SJSA1 (cell line): ENCODE results near the gene RAD51C. TPM values are rescaled to one million over a fixed set of nuclear protein-coding genes. Genes with fewer than 3 reads are reported as not detected.

Source experiments
- DNase-seq, 2 experiments: peaks; one replicate each; pipeline ENCODE4 v3.0.0-alpha.2; 2015 to 2020; ENCODE audit warnings: low spot score in 2 of 2, low read depth in 1 of 2
- H3K27ac ChIP-seq: fragments of 250-450 bp; sonication (Bioruptor Pico); 2 replicates; pipeline ENCODE4 v1.5.1; 2020; ENCODE audit warnings: mild to moderate bottlenecking, moderate library complexity
- H3K27me3 ChIP-seq: fragments of 250-450 bp; sonication (Bioruptor Pico); replicated peaks from 2 replicates; pipeline ENCODE4 v1.5.1; 2020; ENCODE audit warnings: mild to moderate bottlenecking, moderate library complexity
- H3K36me3 ChIP-seq: fragments of 250-450 bp; sonication (Bioruptor Pico); 2 replicates; pipeline ENCODE4 v1.5.1; 2020; ENCODE audit warnings: mild to moderate bottlenecking
- H3K4me1 ChIP-seq: fragments of 250-450 bp; sonication (Bioruptor Pico); replicated peaks from 2 replicates; pipeline ENCODE4 v1.6.1; 2021; ENCODE audit warnings: mild to moderate bottlenecking
- H3K4me3 ChIP-seq: fragments of 250-450 bp; sonication (Bioruptor Pico); 2 replicates; pipeline ENCODE4 v1.5.1; 2020; ENCODE audit warnings: mild to moderate bottlenecking
- H3K9me3 ChIP-seq: fragments of 250-450 bp; sonication (Bioruptor Pico); replicated peaks from 2 replicates; pipeline ENCODE4 v1.5.1; 2020; ENCODE audit warnings: mild to moderate bottlenecking
- total RNA-seq: library from RNA; depleted of rRNA; stranded (reverse); fragments of >200 nt; shearing (Covaris generic); gene quantifications from 2 replicates; pipeline ENCODE4 v1.2.3, GENCODE V29; 2014

RAD51C gene
- total RNA-seq, 1 experiment from 2014 or later, result 77.8 TPM

- DNase-seq, result no peak
- H3K27me3 ChIP-seq, result no peaks in the 10 kb centered on the region
- H3K4me3 ChIP-seq, result no peak overlapping the region
- no peak overlapping the region for H3K27ac ChIP-seq
- H3K9me3 ChIP-seq, result no peaks in the 10 kb centered on the region
- H3K4me1 ChIP-seq, result peaks cover 13% of the 10 kb centered on the region
- H3K36me3 ChIP-seq, result peaks cover 13% of the 10 kb centered on the region
Observed at GRCh38 chr17:58693751-58694150, 1.3 kb downstream of the RAD51C start.

GRCh38 chr17:58694302-58694701 lies 1.9 kb downstream of the RAD51C start:
- no peak overlapping the region for H3K27ac ChIP-seq
- H3K36me3 ChIP-seq, result peaks cover 13% of the 10 kb centered on the region
- no peaks in the 10 kb centered on the region for H3K9me3 ChIP-seq
- no peaks in the 10 kb centered on the region for H3K27me3 ChIP-seq
- no peak overlapping the region for H3K4me3 ChIP-seq
- peaks cover 13% of the 10 kb centered on the region for H3K4me1 ChIP-seq
- no peak for DNase-seq

GRCh38 chr17:58694826-58695225 lies 2.4 kb downstream of the RAD51C start:
- peaks cover 18% of the 10 kb centered on the region for H3K36me3 ChIP-seq
- no peak for DNase-seq
- no peak overlapping the region for H3K27ac ChIP-seq
- no peaks in the 10 kb centered on the region for H3K9me3 ChIP-seq
- no peak overlapping the region for H3K4me3 ChIP-seq
- peaks cover 13% of the 10 kb centered on the region for H3K4me1 ChIP-seq
- no peaks in the 10 kb centered on the region for H3K27me3 ChIP-seq

- Histone ChIP-seq H3K4me1 (peaks cover 9% of the 10 kb centered on the region), H3K27me3 (no peaks in the 10 kb centered on the region), H3K4me3 (no peak overlapping the region), H3K27ac (no peak overlapping the region), H3K36me3 (peaks cover 32% of the 10 kb centered on the region), H3K9me3 (no peaks in the 10 kb centered on the region)
- no peak for DNase-seq
Observed at GRCh38 chr17:58699771-58700170, 7.4 kb downstream of the RAD51C start.

- no peak overlapping the region for H3K27ac ChIP-seq
- H3K4me1 ChIP-seq, result peaks cover 9% of the 10 kb centered on the region
- H3K27me3 ChIP-seq, result no peaks in the 10 kb centered on the region
- no peak for DNase-seq
- peaks cover 31% of the 10 kb centered on the region for H3K36me3 ChIP-seq
- H3K4me3 ChIP-seq, result no peak overlapping the region
- no peaks in the 10 kb centered on the region for H3K9me3 ChIP-seq
Observed at GRCh38 chr17:58702045-58702476, 9.7 kb downstream of the RAD51C start.

GRCh38 chr17:58702708-58703107 lies 10.3 kb downstream of the RAD51C start:
- no peaks in the 10 kb centered on the region for H3K9me3 ChIP-seq
- H3K36me3 ChIP-seq, result peaks cover 30% of the 10 kb centered on the region; the same call in 1 of the 2 replicates
- no peaks in the 10 kb centered on the region for H3K27me3 ChIP-seq
- no peak overlapping the region for H3K27ac ChIP-seq
- H3K4me1 ChIP-seq, result peaks cover 9% of the 10 kb centered on the region
- no peak overlapping the region for H3K4me3 ChIP-seq
- no peak for DNase-seq

GRCh38 chr17:58703137-58703915 lies 10.9 kb downstream of the RAD51C start:
- no peaks in the 10 kb centered on the region for H3K27me3 ChIP-seq
- no peak overlapping the region for H3K4me3 ChIP-seq
- DNase-seq, result no peak
- no peaks in the 10 kb centered on the region for H3K9me3 ChIP-seq
- peaks cover 15% of the 10 kb centered on the region for H3K4me1 ChIP-seq
- H3K27ac ChIP-seq, result no peak overlapping the region
- peaks cover 30% of the 10 kb centered on the region; the same call in 1 of the 2 replicates for H3K36me3 ChIP-seq

GRCh38 chr17:58703916-58704286 lies 11.5 kb downstream of the RAD51C start:
- Histone ChIP-seq H3K36me3 (peaks cover 30% of the 10 kb centered on the region; the same call in 1 of the 2 replicates), H3K4me3 (no peak overlapping the region), H3K27me3 (no peaks in the 10 kb centered on the region), H3K27ac (no peak overlapping the region), H3K4me1 (peaks cover 15% of the 10 kb centered on the region), H3K9me3 (no peaks in the 10 kb centered on the region)
- DNase-seq, result no peak

GRCh38 chr17:58706351-58707140 lies 14.1 kb downstream of the RAD51C start:
- DNase-seq, result no peak
- Histone ChIP-seq H3K4me3 (no peak overlapping the region), H3K36me3 (peaks cover 25% of the 10 kb centered on the region), H3K9me3 (no peaks in the 10 kb centered on the region), H3K27ac (no peak overlapping the region), H3K27me3 (no peaks in the 10 kb centered on the region), H3K4me1 (peaks cover 15% of the 10 kb centered on the region)

- H3K4me3 ChIP-seq, result no peak overlapping the region
- no peaks in the 10 kb centered on the region for H3K9me3 ChIP-seq
- H3K27ac ChIP-seq, result no peak overlapping the region
- peaks cover 6% of the 10 kb centered on the region for H3K4me1 ChIP-seq
- DNase-seq, result peak; percentile 53 to 57
- peaks cover 23% of the 10 kb centered on the region for H3K36me3 ChIP-seq
- H3K27me3 ChIP-seq, result no peaks in the 10 kb centered on the region
Observed at GRCh38 chr17:58710948-58711552, 18.6 kb downstream of the RAD51C start.

GRCh38 chr17:58722274-58722673 lies 29.9 kb downstream of the RAD51C start:
- H3K4me3 ChIP-seq, result no peak overlapping the region
- DNase-seq, result no peak
- H3K36me3 ChIP-seq, result peaks cover 10% of the 10 kb centered on the region
- H3K9me3 ChIP-seq, result no peaks in the 10 kb centered on the region
- H3K27me3 ChIP-seq, result no peaks in the 10 kb centered on the region
- H3K4me1 ChIP-seq, result no peaks in the 10 kb centered on the region
- no peak overlapping the region for H3K27ac ChIP-seq

- Histone ChIP-seq H3K36me3 (peaks cover 10% of the 10 kb centered on the region), H3K4me3 (no peak overlapping the region), H3K4me1 (no peaks in the 10 kb centered on the region), H3K27ac (no peak overlapping the region), H3K9me3 (no peaks in the 10 kb centered on the region), H3K27me3 (no peaks in the 10 kb centered on the region)
- DNase-seq, result no peak
Observed at GRCh38 chr17:58722696-58723095, 30.3 kb downstream of the RAD51C start.

- DNase-seq, result no peak
- Histone ChIP-seq H3K27ac (no peak overlapping the region), H3K4me1 (no peaks in the 10 kb centered on the region), H3K27me3 (no peaks in the 10 kb centered on the region), H3K4me3 (no peak overlapping the region), H3K9me3 (no peaks in the 10 kb centered on the region), H3K36me3 (no peaks in the 10 kb centered on the region)
Observed at GRCh38 chr17:58728798-58729197, 36.4 kb downstream of the RAD51C start.

GRCh38 chr17:58730937-58731336 lies 38.5 kb downstream of the RAD51C start:
- Histone ChIP-seq H3K4me1 (no peaks in the 10 kb centered on the region), H3K27me3 (no peaks in the 10 kb centered on the region), H3K27ac (no peak overlapping the region), H3K9me3 (no peaks in the 10 kb centered on the region), H3K4me3 (no peak overlapping the region), H3K36me3 (no peaks in the 10 kb centered on the region)
- DNase-seq, result no peak
